IPS DF 4.7 (cell line): ENCODE measurements around the gene CPTP.
"Not testable (repeated sequence)": the region's sequence is repeated elsewhere in the genome, so short reads cannot be mapped to it uniquely, and the experiment has no call there.

ENCODE experiments used
- DNase-seq: peaks from one replicate; pipeline ENCODE4 v3.0.0-alpha.2; 2013; ENCODE audit warnings: low spot score; ENCODE audit errors: extremely low read depth

CPTP gene

GRCh38 chr1:1361982-1362423 is 37.4 kb downstream of the CPTP start:
- no peak for DNase-seq

- DNase-seq: no peak
Observed at GRCh38 chr1:1364266-1364665, 39.7 kb downstream of the CPTP start.

GRCh38 chr1:1365875-1366698 is 41.5 kb downstream of the CPTP start:
- no peak for DNase-seq

GRCh38 chr1:1366699-1367066 is 42.1 kb downstream of the CPTP start:
- DNase-seq: no peak

GRCh38 chr1:1367315-1367714 is 42.7 kb downstream of the CPTP start:
- no peak for DNase-seq

- not testable (repeated sequence) for DNase-seq
Observed at GRCh38 chr1:1370094-1370493, 45.5 kb downstream of the CPTP start.

GRCh38 chr1:1370771-1371300 is 46.2 kb downstream of the CPTP start:
- no peak for DNase-seq

GRCh38 chr1:1371364-1371745 is 46.8 kb downstream of the CPTP start:
- DNase-seq: no peak

- no peak for DNase-seq
Observed at GRCh38 chr1:1371746-1372711, 47.4 kb downstream of the CPTP start.

- DNase-seq: no peak
Observed at GRCh38 chr1:1373051-1373814, 48.6 kb downstream of the CPTP start.

- no peak for DNase-seq
Observed at GRCh38 chr1:1373815-1374588, 49.4 kb downstream of the CPTP start.

- no peak for DNase-seq
Observed at GRCh38 chr1:1374589-1374928, 50.0 kb downstream of the CPTP start.

GRCh38 chr1:1374929-1375662 is 50.5 kb downstream of the CPTP start, which contains the start of gene AURKAIP1:
AURKAIP1 (minus strand) TSS chr1:1375207; CDS start chr1:1374756, 451 bp downstream.
- peak; percentile 99 for DNase-seq

- no peak for DNase-seq
Observed at GRCh38 chr1:1376551-1377226, 52.1 kb downstream of the CPTP start.

- no peak for DNase-seq
Observed at GRCh38 chr1:1377540-1378205, 53.1 kb downstream of the CPTP start.
